GM12872 (cell line): ENCODE results near the gene CMYA5.

Experiments
- CTCF ChIP-seq: IDR thresholded peaks from 3 replicates; pipeline ENCODE4 v1.5.1; 2011; ENCODE audit warnings: low read depth, mild to moderate bottlenecking, low read length, moderate library complexity; ENCODE audit not compliant: insufficient read depth

The CMYA5 gene

GRCh38 chr5:79705632-79706031, 16.0 kb downstream of the CMYA5 start:
- no peak for TF ChIP-seq CTCF

- TF ChIP-seq CTCF: no peak
Measured at GRCh38 chr5:79707535-79707934, 17.9 kb downstream of the CMYA5 start.

- TF ChIP-seq CTCF: no peak
Measured at GRCh38 chr5:79712741-79713140, 23.1 kb downstream of the CMYA5 start.

- no peak for TF ChIP-seq CTCF
Measured at GRCh38 chr5:79713727-79714126, 24.1 kb downstream of the CMYA5 start.

GRCh38 chr5:79716839-79717238, 27.2 kb downstream of the CMYA5 start:
- no peak for TF ChIP-seq CTCF

- TF ChIP-seq CTCF: no peak
Measured at GRCh38 chr5:79720096-79720495, 30.5 kb downstream of the CMYA5 start.

- no peak for TF ChIP-seq CTCF
Measured at GRCh38 chr5:79727451-79728355, 38.1 kb downstream of the CMYA5 start.
